T1000 (cell line): ENCODE data around the gene CABYR.
"Not testable (repeated sequence)": the region's sequence is repeated elsewhere in the genome, so short reads cannot be mapped to it uniquely, and the experiment has no call there.

Source experiments
- DNase-seq: peaks from one replicate; lab custom pipeline; 2025; ENCODE audit warnings: mixed read lengths; lab: John Stamatoyannopoulos, UW

CABYR gene

DNA sequence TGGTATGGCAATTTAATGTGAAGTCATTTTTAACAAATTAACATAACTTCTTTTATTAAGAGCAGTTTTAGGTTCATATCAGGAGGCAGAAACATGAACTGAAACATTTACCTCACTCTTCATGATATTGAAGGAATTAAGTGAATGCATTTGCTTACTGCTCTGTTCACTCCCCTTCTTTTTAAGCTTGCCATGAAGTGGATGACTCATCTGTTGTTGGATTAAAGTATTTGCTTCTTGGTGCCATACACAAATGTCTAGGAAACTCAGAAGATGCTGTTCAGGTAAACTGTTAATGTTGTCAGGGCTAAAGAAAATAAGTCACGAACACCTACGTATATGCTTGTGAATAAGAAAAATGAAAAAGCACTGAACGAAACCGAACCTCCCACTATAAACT, 10.2 kb upstream of the CABYR start:
- no peak for DNase-seq

DNA sequence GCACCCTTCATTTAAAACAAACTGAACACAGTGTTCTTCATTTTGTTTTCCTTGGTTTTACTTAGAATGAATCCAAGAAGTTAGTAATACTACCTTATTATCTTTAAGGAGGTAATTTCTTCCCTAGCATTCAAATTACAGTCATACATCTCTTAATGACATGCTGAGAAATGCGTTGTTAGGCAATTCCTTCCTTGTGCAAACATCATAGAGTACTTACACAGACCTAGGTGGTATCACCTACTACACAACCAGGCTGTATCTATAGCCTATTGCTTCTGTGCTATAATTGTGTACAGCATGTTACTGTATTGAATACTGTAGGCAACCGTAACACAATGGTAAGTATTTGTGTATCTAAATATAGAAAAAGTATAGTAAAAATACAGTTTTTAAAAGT, 8.4 kb upstream of the CABYR start:
- DNase-seq = no peak

DNA sequence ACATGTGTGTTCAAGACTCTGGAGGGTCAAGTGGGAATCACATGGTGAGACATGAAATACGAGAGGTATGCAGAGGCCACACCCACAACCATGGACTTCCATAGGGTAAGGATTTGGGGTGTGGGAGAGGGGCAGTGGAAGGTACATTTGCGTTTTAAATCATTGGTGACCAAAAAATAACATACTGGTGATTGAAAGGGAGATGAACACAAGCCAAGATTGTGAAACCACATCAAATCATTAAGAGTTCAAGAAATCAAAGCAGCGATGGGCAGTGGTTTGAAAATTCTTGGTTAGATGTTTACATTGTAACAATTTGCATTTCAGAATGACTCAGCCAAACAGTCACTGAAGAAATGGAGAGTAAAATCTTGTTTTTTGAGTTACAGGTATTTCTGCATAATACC, 1.9 kb upstream of the CABYR start:
- DNase-seq = no peak

DNA sequence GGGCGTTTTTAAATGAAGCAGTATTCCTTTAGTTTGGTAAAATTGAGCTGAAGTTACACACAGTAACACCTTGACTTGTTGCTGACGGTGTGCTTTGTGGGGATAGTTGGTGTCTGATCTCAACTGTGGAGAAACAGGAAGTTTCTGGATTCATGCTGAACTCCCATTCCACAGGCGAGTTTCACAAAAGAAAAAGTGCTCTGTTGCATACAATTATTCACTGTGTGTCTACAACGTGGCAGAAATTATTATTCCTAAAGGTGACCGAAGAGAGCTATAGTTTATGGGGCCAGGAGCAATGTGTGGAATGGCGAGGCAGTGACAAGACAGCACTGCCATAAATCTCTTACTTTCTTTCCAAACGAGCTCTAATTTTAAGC, 463 bp upstream of the CABYR start:
- no peak for DNase-seq

DNA sequence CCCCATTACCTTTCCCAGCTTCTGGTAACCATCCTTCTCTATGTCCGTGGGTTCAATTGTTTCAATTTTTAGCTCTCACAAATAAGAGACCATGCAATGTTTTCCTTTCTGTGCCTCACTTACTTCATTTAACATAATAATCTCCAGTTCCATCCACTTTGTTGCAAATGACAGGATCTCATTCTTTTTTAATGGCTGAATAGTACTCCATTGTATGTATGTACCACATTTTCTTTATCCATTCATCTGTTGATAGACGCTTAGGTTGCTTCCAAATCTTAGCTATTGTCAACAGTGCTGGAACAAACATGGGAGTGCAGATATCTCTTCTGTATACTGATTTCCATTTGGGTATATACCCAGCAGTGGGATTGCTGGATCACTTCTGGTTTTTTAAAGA, 1.8 kb downstream of the CABYR start:
- DNase-seq = no peak

DNA sequence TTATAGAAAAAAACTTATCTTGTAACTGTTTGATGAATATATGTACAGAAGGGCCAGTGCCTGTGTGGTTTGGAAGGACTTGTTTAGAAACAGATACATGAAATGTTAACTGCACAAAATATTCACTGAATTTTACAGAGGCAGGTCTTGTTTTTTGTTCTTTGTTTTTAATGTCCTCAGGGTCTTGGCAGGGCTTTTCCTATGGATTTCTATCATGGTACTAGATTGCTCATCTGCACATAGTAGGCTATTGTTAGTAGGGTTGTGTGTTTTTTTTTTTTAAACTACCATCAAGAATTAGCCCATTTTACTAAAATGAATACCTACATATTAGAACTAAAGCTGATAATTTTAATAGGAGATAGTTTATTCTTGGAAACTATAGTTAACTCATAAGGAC, 3.5 kb downstream of the CABYR start:
- DNase-seq = no peak

DNA sequence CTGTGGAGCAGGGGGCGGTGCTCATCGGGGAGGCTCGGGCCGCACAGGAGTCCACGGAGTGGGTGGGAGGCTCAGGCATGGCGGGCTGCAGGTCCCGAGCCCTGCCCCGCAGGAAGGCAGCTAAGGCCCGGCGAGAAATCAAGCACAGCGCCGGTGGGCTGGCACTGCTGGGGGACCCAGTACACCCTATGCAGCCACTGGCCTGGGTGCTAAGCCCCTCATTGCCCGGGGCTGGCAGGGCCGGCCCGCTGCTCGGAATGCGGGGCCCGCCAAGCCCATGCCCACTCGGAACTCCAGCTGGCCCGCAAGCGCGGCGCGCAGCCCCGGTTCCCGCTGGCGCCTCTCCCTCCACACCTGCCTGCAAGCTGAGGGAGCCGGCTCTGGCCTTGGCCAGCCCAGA, 10.7 kb downstream of the CABYR start:
- DNase-seq = not testable (repeated sequence)

DNA sequence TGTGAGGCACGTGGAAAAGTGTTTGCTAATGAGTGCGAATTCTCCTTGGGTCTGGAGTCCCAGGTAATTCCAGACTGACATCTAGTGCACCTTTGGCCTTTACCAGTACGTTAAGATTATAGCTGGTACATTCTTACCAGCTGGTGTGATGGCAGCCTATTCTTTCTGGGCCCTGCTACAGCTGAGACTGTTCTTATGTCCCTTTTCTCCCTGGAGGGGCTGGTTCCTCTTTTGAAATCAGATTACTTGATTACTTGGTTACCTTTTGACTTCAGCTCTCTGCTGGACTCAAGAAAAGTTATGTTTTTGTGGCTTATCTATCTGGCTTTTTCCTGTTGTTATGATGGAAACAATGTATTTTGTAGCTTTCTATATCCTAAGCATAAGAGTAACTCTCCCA, 14.5 kb downstream of the CABYR start:
- no peak for DNase-seq

DNA sequence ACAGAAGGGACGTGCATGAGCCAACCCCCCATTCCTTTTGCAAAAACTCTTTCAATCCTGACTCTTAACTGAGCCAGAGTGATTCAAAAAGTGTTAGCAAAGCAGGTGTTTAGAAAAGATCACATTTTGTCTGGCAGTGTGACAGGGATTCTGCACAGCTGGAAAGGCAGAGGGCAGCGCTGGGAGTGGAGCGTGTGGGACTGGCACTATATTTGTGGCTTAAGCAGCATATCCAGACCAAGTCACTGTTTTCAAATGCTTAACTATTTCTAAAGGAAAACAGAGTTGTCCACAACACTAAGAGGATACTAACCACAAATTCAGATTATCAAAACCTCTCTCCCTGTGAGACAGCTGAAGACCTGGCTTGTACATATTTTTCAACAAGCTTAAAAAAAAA, 19.0 kb downstream of the CABYR start:
- no peak for DNase-seq

DNA sequence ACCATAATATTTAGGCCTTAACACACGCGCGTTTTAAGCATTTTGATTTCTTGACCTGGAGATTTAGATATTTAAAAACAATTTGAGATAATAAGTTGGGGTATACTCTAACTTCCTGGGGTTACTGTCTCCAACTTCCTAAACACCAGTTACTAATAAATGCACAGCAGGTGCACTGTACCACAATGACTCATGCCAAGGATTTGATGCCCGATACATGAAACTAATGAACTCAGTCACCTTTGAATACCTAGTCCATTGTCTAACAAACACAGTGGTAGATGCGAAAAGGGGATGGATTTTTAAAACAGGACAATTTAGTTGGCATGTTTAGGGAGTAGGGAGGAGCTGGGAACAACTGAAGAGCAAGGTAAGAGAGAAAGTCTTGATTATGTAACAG, 21.2 kb downstream of the CABYR start:
- no peak for DNase-seq

DNA sequence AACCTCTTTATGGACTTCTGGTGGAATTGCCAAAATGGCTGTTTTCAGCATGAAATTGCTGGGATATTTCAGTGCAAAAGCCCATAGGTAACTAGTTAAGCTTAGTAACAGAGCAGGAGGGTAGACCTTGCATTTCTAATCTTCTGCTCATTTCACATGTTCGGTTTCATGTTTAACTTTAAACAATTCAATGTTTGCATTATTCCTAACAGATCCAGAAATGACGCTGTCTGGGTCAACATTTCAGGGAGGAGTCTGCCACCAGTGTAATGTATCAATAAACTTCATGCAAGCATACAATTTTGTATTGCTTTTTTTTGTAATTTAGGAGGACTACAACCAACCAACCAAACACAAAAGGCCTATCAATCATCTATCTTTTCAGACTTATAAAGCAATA, 22.4 kb downstream of the CABYR start:
- DNase-seq = no peak

DNA sequence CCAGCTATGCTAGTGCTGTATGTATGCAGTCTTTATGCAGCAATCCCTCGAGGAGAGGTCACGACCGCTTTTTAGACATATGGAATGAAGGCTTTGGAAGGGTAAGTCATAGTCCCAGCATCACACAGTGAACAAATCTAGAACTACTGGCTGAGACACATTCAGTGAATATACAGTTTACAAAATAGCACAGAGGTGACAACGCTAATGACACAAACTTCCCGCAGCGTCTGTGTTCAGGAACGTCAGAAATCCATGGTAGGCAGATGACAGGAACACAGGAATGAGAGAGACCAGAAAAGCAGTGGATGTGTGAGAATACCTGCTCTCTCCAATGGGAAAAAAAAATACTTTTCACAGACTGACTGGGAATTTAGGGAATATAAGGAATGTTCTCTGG, 29.6 kb downstream of the CABYR start:
- DNase-seq = no peak

DNA sequence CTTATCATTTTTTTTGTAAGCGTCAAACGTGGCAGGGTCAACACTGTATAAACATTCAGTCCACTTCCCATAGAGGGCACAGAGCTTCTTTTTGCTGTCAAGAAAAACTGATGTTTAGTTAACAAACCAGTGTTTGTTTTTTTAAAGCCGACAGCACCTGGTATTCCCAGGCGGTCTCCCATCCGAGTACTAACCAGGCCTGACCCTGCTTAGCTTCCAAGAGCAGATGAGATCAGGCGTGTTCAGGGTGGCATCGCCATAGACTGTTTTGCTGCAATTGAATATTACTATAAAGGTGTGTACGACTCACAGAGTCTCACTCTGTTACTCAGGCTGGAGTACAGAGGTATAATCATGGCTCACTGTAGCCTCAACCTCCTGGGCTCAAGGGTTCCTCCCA, 31.5 kb downstream of the CABYR start:
- no peak for DNase-seq

DNA sequence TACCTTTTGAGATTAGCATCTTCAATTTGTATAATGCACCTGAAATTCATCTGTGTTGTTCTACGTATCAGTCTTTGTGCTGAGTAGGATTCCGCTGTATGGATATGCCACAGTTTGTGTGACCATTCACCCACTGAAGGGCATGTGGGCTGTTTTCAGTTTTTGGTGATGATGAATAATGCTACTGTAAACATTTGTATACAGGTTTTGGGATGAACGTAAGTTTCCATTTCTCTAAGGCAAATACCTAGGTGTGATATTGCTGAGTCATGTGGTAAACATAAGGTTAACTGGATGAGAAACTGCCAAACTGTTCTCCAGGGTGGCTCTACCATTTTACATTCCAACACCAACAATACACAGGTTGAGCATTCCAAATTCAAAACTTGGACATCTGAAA, 35.1 kb downstream of the CABYR start:
- DNase-seq = no peak

DNA sequence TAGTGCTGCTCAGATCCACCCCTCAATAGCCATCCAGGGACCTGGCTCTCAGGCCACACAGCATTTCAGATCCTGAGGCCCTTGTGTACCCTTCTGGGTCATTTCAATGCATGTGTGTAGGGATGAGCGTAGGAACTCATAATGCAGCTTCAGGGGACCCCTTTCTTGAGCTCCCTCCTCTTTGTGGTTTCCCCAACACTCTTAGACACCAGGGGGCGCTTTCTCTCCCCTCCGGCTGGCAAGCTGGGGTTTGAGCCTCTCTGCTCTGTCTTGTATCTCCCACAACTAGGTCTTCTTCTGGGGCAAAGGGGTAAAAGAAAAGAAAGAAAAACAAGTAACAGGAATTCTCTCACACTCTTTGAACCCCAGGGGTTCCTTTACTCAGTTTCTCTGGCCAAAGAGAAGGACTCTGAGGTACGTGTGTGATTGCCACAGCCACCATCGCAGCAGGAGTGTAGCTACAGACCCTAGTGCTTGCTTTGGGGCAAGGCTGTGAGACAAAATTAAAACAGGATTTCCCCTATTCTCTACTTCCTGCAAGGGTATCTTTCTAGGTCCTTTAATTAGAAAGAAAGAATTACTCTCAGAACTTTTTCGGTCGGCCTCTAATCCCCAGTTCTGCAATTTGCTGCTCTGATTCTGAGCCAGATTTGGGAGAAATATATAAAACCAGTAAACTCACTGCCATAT, 38.0 kb downstream of the CABYR start:
- no peak for DNase-seq

DNA sequence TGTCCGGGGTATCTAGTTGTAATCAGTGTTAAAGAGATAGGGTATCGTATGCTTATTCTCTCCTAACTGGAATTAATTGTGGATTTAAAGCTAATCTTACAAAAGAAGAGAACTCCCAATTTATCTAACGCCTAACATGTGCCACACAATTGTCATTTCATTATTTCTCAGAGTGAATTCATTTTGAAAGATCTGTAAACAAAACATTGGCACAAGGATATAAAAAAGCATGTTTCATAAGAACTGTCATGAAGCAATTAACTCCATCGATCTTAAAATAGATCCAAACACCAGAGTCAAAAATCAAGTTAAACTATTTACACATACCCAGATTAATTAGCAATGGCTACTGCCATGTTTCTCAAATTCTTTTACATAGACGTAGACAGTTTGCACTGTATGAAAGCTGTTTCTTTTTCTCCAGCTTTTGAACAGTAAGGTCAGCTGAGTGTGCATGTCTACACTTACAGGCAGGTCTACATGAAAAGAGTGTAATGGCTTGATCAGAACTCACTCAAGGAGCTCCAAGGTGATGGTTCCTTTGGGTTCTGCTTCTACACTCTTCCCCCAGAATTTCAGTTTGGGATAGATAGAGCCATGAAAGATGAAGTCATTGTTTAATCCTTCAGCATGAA, 38.8 kb downstream of the CABYR start:
- no peak for DNase-seq

DNA sequence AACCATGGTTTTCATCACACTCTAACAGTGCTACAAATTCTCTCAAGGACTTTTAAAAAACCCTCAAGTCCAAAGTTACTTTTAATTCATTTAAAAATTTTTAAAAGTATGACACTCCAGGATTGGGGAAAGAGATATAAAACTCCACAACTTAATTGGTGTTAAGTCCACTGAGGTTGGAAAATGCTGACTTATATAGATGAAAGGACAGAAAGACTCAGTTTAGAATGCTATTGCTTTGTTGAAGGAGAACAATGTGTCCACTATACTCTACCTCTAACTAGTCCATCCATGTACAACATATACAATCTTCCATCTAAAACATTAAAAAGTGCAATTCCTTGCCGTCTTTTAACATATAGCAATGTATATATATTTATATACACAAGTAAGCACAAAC, 41.2 kb downstream of the CABYR start:
- no peak for DNase-seq

DNA sequence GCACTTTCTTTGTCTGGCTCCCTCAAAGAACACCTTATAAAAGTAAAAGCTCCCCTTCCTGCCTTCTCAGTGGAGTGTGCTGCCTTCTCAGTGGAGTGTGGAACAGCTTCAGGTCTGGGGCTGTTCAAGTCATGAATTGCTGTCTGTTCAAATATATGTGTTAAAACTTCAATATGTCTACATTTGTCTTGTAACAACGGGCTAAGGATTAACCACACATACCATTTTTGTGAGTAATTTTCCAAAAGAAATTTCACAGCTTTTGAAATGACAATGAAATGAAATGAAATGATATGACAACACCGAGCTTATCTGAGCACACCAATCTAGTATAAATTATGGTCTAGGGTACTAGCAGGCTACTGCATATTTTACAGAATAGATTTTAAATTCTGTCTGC, 42.9 kb downstream of the CABYR start:
- DNase-seq = no peak

DNA sequence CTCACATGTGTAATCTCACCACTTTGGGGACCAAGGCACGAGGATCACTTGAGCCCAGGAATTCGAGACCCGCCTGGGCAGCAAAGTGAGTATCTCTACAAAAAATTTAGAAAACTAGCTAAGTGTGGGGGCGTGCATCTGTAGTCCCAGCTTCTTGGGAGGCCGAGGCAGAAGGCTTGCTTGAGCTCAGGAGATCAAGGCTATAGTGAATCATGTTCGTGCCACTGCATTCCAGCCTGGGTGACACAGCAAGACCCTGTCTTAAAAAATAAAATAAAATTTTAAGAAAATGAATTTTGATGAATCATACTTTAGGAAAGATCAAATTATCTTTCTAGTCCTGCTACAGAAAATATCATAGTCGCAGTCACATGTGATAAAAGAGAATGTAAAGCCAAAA, 46.9 kb downstream of the CABYR start:
- DNase-seq = no peak

DNA sequence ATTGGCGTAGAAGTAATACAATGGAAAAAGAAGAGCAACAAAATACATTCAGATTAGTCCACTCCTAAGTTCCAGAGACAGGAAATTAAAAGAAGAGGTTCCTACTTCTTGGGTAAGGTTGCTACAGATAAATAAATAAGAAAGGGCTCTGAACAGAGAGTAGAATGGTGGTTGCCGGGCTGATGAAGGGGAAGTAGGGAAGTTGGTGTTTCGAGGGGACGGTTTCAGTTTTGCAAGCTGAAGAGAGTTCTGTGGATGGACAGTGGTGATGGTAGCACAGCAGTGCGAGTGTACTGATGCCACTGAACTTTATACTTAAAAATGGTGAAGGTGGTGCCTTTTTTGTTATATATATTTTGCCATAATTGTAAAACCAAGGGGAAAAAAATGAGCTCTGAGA, 48.2 kb downstream of the CABYR start:
- no peak for DNase-seq

DNA sequence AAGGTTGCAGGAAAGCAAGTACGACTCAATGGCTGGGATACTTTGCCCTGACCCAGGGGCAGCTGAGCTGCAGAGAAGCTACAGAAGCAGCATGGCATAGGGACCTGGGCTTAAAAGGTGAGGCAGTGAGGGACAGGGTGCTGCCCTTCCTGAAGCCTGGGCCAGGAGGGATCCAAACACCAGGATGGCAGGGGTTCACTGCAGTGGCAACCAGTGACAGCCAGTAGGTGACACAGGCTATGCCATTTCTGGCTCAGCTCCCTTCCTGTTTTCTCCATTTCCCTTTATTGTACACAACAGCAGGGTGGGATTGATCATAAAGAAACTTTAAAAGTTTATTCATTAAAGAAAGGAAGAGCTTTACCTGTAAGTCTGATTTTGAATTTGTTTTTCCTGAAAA, 48.8 kb downstream of the CABYR start:
- no peak for DNase-seq

DNA sequence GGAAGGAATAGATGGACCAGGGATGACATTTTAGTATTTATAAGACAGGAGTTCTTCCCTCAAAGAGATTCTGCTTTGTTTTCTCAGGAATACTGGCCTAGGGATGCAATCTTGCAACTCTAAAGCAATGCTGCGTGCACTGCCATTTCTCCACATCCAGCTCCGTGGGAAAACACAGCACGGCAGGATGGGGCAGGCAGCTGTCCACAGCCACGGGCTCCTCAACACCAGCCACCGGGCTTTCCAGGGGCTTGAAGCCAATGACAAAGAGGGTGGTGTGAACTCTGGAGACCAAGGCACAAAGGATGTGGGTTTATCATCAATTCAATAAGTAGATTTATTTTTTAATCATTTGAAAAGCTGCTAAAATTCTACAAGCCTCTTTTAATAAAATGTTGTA, 49.3 kb downstream of the CABYR start:
- no peak for DNase-seq

DNA sequence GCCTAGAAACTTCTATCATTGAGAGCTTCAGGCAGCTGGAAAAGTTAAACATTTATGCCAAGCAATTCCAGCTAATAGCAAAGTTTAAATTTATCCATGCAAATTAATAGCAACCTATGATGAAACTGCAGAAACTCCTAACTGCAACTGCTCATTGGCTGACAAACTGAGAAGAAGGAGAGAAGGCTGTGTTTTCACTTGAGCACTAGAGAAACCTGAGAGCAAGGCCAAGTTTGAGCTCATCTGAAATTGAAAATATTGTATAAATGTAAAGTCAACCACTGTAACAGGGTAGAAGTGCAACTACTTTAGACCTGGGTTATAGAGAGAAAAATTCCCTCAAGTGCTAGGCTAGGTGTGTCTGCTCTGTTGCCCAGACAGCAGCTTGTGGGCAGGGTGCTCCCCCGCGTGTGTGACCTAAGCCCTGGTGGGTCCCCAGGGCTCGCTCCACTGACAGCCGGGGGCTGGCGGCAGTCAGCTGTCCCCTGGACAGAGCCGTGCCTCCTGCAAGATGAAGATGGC, 50.2 kb downstream of the CABYR start:
- DNase-seq = no peak
